GM18526 (cell line): Measurements from ENCODE around the gene CDCA5.

Source experiments
- POLR2A ChIP-seq: IDR thresholded peaks from 3 replicates; pipeline ENCODE4 v1.6.1; 2011; ENCODE audit not compliant: insufficient read length; ENCODE audit errors: extremely low read depth

Gene CDCA5

GRCh38 chr11:65112546-65113360 is 28.9 kb upstream of the CDCA5 start:
- TF ChIP-seq POLR2A = peak; percentile 31

- TF ChIP-seq POLR2A = peak; percentile 96
These were observed 28.1 kb upstream of the CDCA5 start, which contains the start of gene TM7SF2 for GRCh38 chr11:65111744-65112545. Gene TM7SF2, plus strand, starts transcription at chr11:65111872. Its CDS starts 144 bp downstream, at chr11:65112016.

- TF ChIP-seq POLR2A = no peak
These were observed 27.4 kb upstream of the CDCA5 start for GRCh38 chr11:65111159-65111743.

GRCh38 chr11:65110354-65110861 is 26.6 kb upstream of the CDCA5 start:
- no peak for TF ChIP-seq POLR2A

GRCh38 chr11:65109231-65110198 is 25.7 kb upstream of the CDCA5 start:
- TF ChIP-seq POLR2A = no peak

GRCh38 chr11:65108469-65109123 is 24.8 kb upstream of the CDCA5 start:
- TF ChIP-seq POLR2A = no peak

GRCh38 chr11:65107751-65108468 is 24.1 kb upstream of the CDCA5 start:
- no peak for TF ChIP-seq POLR2A

- TF ChIP-seq POLR2A = no peak
These were observed 23.2 kb upstream of the CDCA5 start for GRCh38 chr11:65107078-65107477.

GRCh38 chr11:65104628-65105027 is 20.8 kb upstream of the CDCA5 start:
- no peak for TF ChIP-seq POLR2A

- TF ChIP-seq POLR2A = no peak
These were observed 19.6 kb upstream of the CDCA5 start for GRCh38 chr11:65103476-65103875.

- no peak for TF ChIP-seq POLR2A
These were observed 18.6 kb upstream of the CDCA5 start for GRCh38 chr11:65102142-65103095.

- TF ChIP-seq POLR2A = no peak
These were observed 17.0 kb upstream of the CDCA5 start for GRCh38 chr11:65100674-65101350.
